HepG2 (cell line): ENCODE data around the gene HADHA.

ENCODE experiments used
- GATAD1 ChIP-seq: IDR thresholded peaks from 2 replicates; pipeline ENCODE4 v1.6.1; 2016; ENCODE audit warnings: missing genetic modification reagents, missing compliant biosample characterization
- HDAC1 ChIP-seq: sonication (generic); formaldehyde crosslinking; IDR thresholded peaks from 2 replicates; pipeline ENCODE4 v1.5.1; 2020; ENCODE audit warnings: mild to moderate bottlenecking, missing genetic modification reagents
- ISL2 ChIP-seq: sonication (generic); formaldehyde crosslinking; IDR thresholded peaks from 2 replicates; pipeline ENCODE4 v1.5.0; 2020; ENCODE audit warnings: missing genetic modification reagents
- JUN ChIP-seq: sonication (generic); formaldehyde crosslinking; IDR thresholded peaks from 2 replicates; pipeline ENCODE4 v1.4.0; 2020; ENCODE audit warnings: mild to moderate bottlenecking, missing genetic modification reagents
- MXI1 ChIP-seq: IDR thresholded peaks from 3 replicates; pipeline ENCODE4 v1.6.1; 2012; ENCODE audit warnings: low read depth, low read length, inconsistent platforms, borderline replicate concordance
- SUZ12 ChIP-seq: fragments of 150-350 bp; IDR thresholded peaks from 2 replicates; pipeline ENCODE4 v1.6.1; 2014; ENCODE audit warnings: low read depth, low read length
- TCF12 ChIP-seq, 2 experiments: fragments of 450-650 bp in 1 of 2; sonication (generic) in 1 of 2; formaldehyde crosslinking in 1 of 2; IDR thresholded peaks; 2 replicates each; pipeline versions ENCODE4 v1.6.1 to v1.8.0; 2017 to 2022; ENCODE audit warnings: antibody characterized with exemption in 1 of 2, mild to moderate bottlenecking in 1 of 2, missing genetic modification reagents in 1 of 2, moderate library complexity in 1 of 2
- ZNF407 ChIP-seq: sonication (generic); formaldehyde crosslinking; IDR thresholded peaks from one replicate; pipeline ENCODE4 v1.5.1; 2020; ENCODE audit warnings: mild to moderate bottlenecking, missing genetic modification reagents; ENCODE audit errors: not compliant biosample characterization
- ZSCAN5A ChIP-seq: sonication (generic); formaldehyde crosslinking; IDR thresholded peaks from 2 replicates; pipeline ENCODE4 v1.8.0; 2022; ENCODE audit warnings: mild to moderate bottlenecking, missing genetic modification reagents, borderline replicate concordance
- TF ChIP-seq, protein P1 (sequence below): sonication (generic); formaldehyde crosslinking; IDR thresholded peaks from 2 replicates; pipeline ENCODE4 v1.5.0; 2020; ENCODE audit warnings: mild to moderate bottlenecking, missing genetic modification reagents, moderate library complexity
- TF ChIP-seq, protein P2 (sequence below): sonication (generic); formaldehyde crosslinking; IDR thresholded peaks from 2 replicates; pipeline ENCODE4 v1.5.1; 2020; ENCODE audit warnings: mild to moderate bottlenecking, missing genetic modification reagents, moderate library complexity

DNA sequence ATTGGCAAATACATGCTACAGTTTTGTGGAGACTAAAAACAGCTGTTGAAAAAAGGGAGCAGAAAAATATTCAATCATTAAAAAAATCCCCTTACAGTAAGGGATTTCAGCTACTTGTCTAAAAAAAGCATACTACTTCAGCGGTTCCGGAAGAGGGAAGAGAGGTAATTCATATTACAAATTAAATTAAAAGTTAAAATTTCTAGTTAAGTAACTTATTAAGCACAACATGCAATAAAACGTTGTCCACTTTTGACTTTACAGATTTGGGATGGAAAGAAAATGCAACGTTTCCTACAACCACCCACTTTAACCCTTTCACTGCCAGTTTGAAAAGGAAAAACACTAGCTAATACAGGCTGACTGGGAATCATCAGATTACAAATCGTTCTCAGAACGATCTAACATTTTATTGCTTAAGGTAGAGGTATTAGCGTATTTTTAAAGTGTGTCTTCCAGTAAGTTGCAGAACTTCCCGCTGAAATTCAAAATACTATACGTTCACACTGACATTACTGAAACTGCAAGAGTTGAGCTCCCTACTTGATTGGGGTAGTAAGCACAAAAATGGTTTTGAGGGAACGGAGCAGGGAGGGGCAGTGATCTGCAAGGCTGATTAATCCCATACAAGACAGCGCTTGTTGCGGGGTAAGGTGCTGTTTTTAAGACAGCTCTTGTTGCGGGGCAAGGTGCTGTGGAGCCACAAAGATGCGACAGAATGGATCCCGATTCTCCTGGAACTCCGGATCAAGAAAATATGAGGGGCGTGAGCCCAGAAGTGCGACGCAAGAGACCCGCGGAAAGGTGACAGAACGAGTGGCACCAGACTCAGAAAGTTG lies 743 bp downstream of the HADHA start:
- TF ChIP-seq, protein P1, sequence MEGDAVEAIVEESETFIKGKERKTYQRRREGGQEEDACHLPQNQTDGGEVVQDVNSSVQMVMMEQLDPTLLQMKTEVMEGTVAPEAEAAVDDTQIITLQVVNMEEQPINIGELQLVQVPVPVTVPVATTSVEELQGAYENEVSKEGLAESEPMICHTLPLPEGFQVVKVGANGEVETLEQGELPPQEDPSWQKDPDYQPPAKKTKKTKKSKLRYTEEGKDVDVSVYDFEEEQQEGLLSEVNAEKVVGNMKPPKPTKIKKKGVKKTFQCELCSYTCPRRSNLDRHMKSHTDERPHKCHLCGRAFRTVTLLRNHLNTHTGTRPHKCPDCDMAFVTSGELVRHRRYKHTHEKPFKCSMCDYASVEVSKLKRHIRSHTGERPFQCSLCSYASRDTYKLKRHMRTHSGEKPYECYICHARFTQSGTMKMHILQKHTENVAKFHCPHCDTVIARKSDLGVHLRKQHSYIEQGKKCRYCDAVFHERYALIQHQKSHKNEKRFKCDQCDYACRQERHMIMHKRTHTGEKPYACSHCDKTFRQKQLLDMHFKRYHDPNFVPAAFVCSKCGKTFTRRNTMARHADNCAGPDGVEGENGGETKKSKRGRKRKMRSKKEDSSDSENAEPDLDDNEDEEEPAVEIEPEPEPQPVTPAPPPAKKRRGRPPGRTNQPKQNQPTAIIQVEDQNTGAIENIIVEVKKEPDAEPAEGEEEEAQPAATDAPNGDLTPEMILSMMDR (CRISPR knock-in tag), result no peak
- TF ChIP-seq ZNF407 (CRISPR knock-in tag), result no peak
- no peak for TF ChIP-seq TCF12 (IDR thresholded peaks at IDR 0.05)
- no peak for TF ChIP-seq TCF12 (CRISPR knock-in tag; IDR thresholded peaks at IDR 0.05)
- TF ChIP-seq, protein P2, sequence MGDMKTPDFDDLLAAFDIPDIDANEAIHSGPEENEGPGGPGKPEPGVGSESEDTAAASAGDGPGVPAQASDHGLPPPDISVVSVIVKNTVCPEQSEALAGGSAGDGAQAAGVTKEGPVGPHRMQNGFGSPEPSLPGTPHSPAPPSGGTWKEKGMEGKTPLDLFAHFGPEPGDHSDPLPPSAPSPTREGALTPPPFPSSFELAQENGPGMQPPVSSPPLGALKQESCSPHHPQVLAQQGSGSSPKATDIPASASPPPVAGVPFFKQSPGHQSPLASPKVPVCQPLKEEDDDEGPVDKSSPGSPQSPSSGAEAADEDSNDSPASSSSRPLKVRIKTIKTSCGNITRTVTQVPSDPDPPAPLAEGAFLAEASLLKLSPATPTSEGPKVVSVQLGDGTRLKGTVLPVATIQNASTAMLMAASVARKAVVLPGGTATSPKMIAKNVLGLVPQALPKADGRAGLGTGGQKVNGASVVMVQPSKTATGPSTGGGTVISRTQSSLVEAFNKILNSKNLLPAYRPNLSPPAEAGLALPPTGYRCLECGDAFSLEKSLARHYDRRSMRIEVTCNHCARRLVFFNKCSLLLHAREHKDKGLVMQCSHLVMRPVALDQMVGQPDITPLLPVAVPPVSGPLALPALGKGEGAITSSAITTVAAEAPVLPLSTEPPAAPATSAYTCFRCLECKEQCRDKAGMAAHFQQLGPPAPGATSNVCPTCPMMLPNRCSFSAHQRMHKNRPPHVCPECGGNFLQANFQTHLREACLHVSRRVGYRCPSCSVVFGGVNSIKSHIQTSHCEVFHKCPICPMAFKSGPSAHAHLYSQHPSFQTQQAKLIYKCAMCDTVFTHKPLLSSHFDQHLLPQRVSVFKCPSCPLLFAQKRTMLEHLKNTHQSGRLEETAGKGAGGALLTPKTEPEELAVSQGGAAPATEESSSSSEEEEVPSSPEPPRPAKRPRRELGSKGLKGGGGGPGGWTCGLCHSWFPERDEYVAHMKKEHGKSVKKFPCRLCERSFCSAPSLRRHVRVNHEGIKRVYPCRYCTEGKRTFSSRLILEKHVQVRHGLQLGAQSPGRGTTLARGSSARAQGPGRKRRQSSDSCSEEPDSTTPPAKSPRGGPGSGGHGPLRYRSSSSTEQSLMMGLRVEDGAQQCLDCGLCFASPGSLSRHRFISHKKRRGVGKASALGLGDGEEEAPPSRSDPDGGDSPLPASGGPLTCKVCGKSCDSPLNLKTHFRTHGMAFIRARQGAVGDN (CRISPR knock-in tag), result no peak
- TF ChIP-seq ISL2 (CRISPR knock-in tag), result no peak
- no peak for TF ChIP-seq MXI1
- TF ChIP-seq JUN (CRISPR knock-in tag), result no peak
- no peak for TF ChIP-seq GATAD1 (CRISPR knock-in tag)
- no peak; the same call in 1 of the 2 replicates for TF ChIP-seq HDAC1 (CRISPR knock-in tag)
- TF ChIP-seq SUZ12, result no peak
- no peak for TF ChIP-seq ZSCAN5A
